H1 (cell line): ENCODE data around the gene SEC24C. TPM values are rescaled to one million over a fixed set of nuclear protein-coding genes. Genes with fewer than 3 reads are reported as not detected.

Source experiments
- CTCF ChIA-PET: fragments of 300-600 bp; sonication (Branson Sonifier 250); formaldehyde crosslinking; loops from one replicate; lab custom pipeline; 2021; ENCODE audit not compliant: partially characterized antibody; lab: Charles Lee
- POLR2A ChIA-PET: fragments of 300-600 bp; sonication (Branson Sonifier 250); formaldehyde crosslinking; loops from one replicate; lab custom pipeline; 2021; ENCODE audit warnings: inconsistent platforms; ENCODE audit not compliant: partially characterized antibody; lab: Charles Lee
- DNase-seq, 2 experiments: peaks; one replicate each; pipeline versions ENCODE4 v3.0.0 to v3.0.0-alpha.2; 2010 to 2022; ENCODE audit warnings: low spot score in 2 of 2, low read depth in 1 of 2, mixed read lengths in 1 of 2
- FAIRE-seq: peaks from 2 replicates; lab custom pipeline; 2011; peaks lifted over from hg19 to GRCh38; lab: Jason Lieb, UNC
- H2AFZ ChIP-seq: 2 replicates; pipeline ENCODE4 v1.8.1; 2012; ENCODE audit warnings: low read length, inconsistent platforms
- H2AK5ac ChIP-seq: 2 replicates; pipeline ENCODE4 v1.6.1; 2013; ENCODE audit warnings: low read depth, low read length
- H2BK120ac ChIP-seq: replicated peaks from 2 replicates; pipeline ENCODE3; 2013; ENCODE audit warnings: low read depth, low read length, inconsistent platforms
- H2BK12ac ChIP-seq: 2 replicates; pipeline ENCODE4 v1.6.1; 2013; ENCODE audit warnings: low read depth, low read length
- H2BK15ac ChIP-seq: 2 replicates; pipeline ENCODE4 v1.6.1; 2013; ENCODE audit warnings: low read length
- H2BK20ac ChIP-seq: 2 replicates; pipeline ENCODE4 v1.6.1; 2013; ENCODE audit warnings: low read length
- H2BK5ac ChIP-seq: 2 replicates; pipeline ENCODE4 v1.6.1; 2013; ENCODE audit warnings: low read depth, low read length
- H3K14ac ChIP-seq: 2 replicates; pipeline ENCODE4 v1.6.1; 2013; ENCODE audit warnings: inconsistent platforms; ENCODE audit not compliant: insufficient read length
- H3K18ac ChIP-seq: 2 replicates; pipeline ENCODE4 v1.6.1; 2013; ENCODE audit warnings: low read length; ENCODE audit errors: extremely low read depth
- H3K23ac ChIP-seq: 2 replicates; pipeline ENCODE4 v1.6.1; 2013; ENCODE audit warnings: inconsistent platforms; ENCODE audit not compliant: insufficient read length
- H3K23me2 ChIP-seq: 2 replicates; pipeline ENCODE4 v1.6.1; 2013; ENCODE audit warnings: low read depth, low read length
- H3K27ac ChIP-seq: 2 replicates; pipeline ENCODE4 v1.6.1; 2011; ENCODE audit warnings: low read depth, low read length, inconsistent platforms
- H3K27me3 ChIP-seq, 4 experiments: replicated peaks in 1 of 4; 1 replicate in 1 of 4; 2 replicates in 3 of 4; pipeline versions ENCODE4 v1.6.1 to v1.8.1; 2011 to 2013; ENCODE audit warnings: low read length in 3 of 4, mild to moderate bottlenecking in 3 of 4, inconsistent platforms in 2 of 4, mixed read lengths in 2 of 4, moderate library complexity in 1 of 4; ENCODE audit not compliant: control insufficient read depth in 3 of 4, insufficient read depth in 3 of 4; ENCODE audit errors: extremely low read depth in 1 of 4
- H3K36me3 ChIP-seq, 4 experiments: 2 replicates each; pipeline versions ENCODE4 v1.6.1 to v1.8.1; 2011 to 2013; ENCODE audit warnings: mild to moderate bottlenecking in 4 of 4, low read length in 3 of 4, moderate library complexity in 2 of 4, control low read depth in 1 of 4, inconsistent platforms in 1 of 4; ENCODE audit not compliant: insufficient read depth in 4 of 4, control insufficient read depth in 2 of 4
- H3K4ac ChIP-seq: replicated peaks from 2 replicates; pipeline ENCODE3; 2013; ENCODE audit warnings: low read length, low read depth, mixed read lengths, inconsistent platforms; ENCODE audit not compliant: insufficient read length
- H3K4me1 ChIP-seq, 4 experiments: replicated peaks in 1 of 4; 1 replicate in 1 of 4; 2 replicates in 3 of 4; pipeline versions ENCODE4 v1.6.1 to v1.8.1; 2011 to 2013; ENCODE audit warnings: low read length in 3 of 4, inconsistent platforms in 2 of 4, mixed read lengths in 1 of 4; ENCODE audit not compliant: insufficient read depth in 4 of 4, control insufficient read depth in 3 of 4
- H3K4me2 ChIP-seq, 2 experiments: 2 replicates each; pipeline versions ENCODE4 v1.6.1 to v1.8.1; 2011 to 2013; ENCODE audit warnings: low read depth in 2 of 2, low read length in 2 of 2, control low read depth in 1 of 2, inconsistent platforms in 1 of 2, mild to moderate bottlenecking in 1 of 2; ENCODE audit not compliant: insufficient read depth in 1 of 2
- H3K4me3 ChIP-seq, 4 experiments: fragments of 200-600, 300-600 bp in 1 of 4; sonication (generic), shearing (Covaris generic), sonication (Bioruptor Twin) in 1 of 4; 2 replicates each; pipeline versions ENCODE4 v1.5.1 to v1.8.1; 2011 to 2016; ENCODE audit warnings: low read length in 4 of 4, low read depth in 3 of 4, control low read depth in 2 of 4, inconsistent platforms in 2 of 4, mild to moderate bottlenecking in 2 of 4, mixed read lengths in 1 of 4, moderate library complexity in 1 of 4; ENCODE audit not compliant: insufficient read depth in 2 of 4; ENCODE audit errors: extremely low read depth in 1 of 4
- H3K56ac ChIP-seq: replicated peaks from 2 replicates; pipeline ENCODE3; 2013; ENCODE audit warnings: low read depth, mild to moderate bottlenecking, mixed read lengths, low read length, inconsistent platforms; ENCODE audit not compliant: insufficient read length
- H3K79me1 ChIP-seq: 2 replicates; pipeline ENCODE4 v1.6.1; 2013; ENCODE audit warnings: low read depth, low read length, control low read depth
- H3K79me2 ChIP-seq, 2 experiments: 2 replicates each; pipeline versions ENCODE4 v1.6.1 to v1.8.1; 2012 to 2013; ENCODE audit warnings: low read length in 2 of 2, mild to moderate bottlenecking in 2 of 2, inconsistent platforms in 1 of 2; ENCODE audit not compliant: insufficient read depth in 2 of 2, control insufficient read depth in 1 of 2
- H3K9ac ChIP-seq, 4 experiments: replicated peaks in 1 of 4; 1 replicate in 1 of 4; 2 replicates in 3 of 4; pipeline versions ENCODE4 v1.6.1 to v1.8.1; 2011 to 2013; ENCODE audit warnings: low read depth in 3 of 4, low read length in 3 of 4, control low read depth in 2 of 4, mild to moderate bottlenecking in 2 of 4, moderate library complexity in 2 of 4, inconsistent platforms in 1 of 4; ENCODE audit errors: extremely low read depth in 1 of 4
- H3K9me3 ChIP-seq, 2 experiments: 2 replicates each; pipeline versions ENCODE4 v1.6.1 to v1.8.1; 2012 to 2013; ENCODE audit warnings: mild to moderate bottlenecking in 2 of 2, moderate library complexity in 2 of 2, control low read depth in 1 of 2, inconsistent platforms in 1 of 2, low read depth in 1 of 2, low read length in 1 of 2, mixed read lengths in 1 of 2; ENCODE audit not compliant: insufficient read depth in 2 of 2
- H4K20me1 ChIP-seq, 2 experiments: replicated peaks in 1 of 2; 2 replicates each; pipeline versions ENCODE3 to v1.8.1; 2011 to 2013; ENCODE audit warnings: inconsistent platforms in 2 of 2, low read length in 2 of 2, mild to moderate bottlenecking in 1 of 2; ENCODE audit not compliant: insufficient read depth in 2 of 2, control insufficient read depth in 1 of 2
- H4K5ac ChIP-seq: 2 replicates; pipeline ENCODE4 v1.6.1; 2013; ENCODE audit warnings: low read length, low read depth, mixed read lengths, inconsistent platforms; ENCODE audit not compliant: insufficient read length
- H4K8ac ChIP-seq: 2 replicates; pipeline ENCODE4 v1.8.0; 2013; ENCODE audit warnings: mild to moderate bottlenecking, moderate library complexity, low read length, inconsistent platforms; ENCODE audit not compliant: insufficient read depth; ENCODE audit errors: extremely low read depth
- H4K91ac ChIP-seq: replicated peaks from 2 replicates; pipeline ENCODE3; 2013; ENCODE audit warnings: low read length, mixed read lengths, inconsistent platforms; ENCODE audit not compliant: insufficient read length
- KDM5A ChIP-seq: fragments of 200-600 bp; IDR thresholded peaks from 2 replicates; pipeline ENCODE4 v1.7.1; 2012; ENCODE audit warnings: mild to moderate bottlenecking, low read length, inconsistent platforms, mixed read lengths
- WGBS, 2 experiments: shearing (Covaris generic) in 1 of 2; methylation state at CpG; one replicate each; pipeline versions ENCODE4 v1.1.6 to v1.1.7; 2013 to 2015; ENCODE audit warnings: low lambda C conversion rate in 2 of 2, mixed read lengths in 2 of 2, inconsistent platforms in 1 of 2, low coverage in 1 of 2, missing lambda C conversion rate in 1 of 2; ENCODE audit not compliant: insufficient replicate concordance in 2 of 2, insufficient coverage in 1 of 2, insufficient read length in 1 of 2; ENCODE audit errors: extremely low coverage in 1 of 2, missing lambda C conversion rate in 1 of 2; 5-methylcytosine and 5-hydroxymethylcytosine counted together
- polyA plus RNA-seq, 7 experiments: library from polyadenylated mRNA; depleted of rRNA in 3 of 7; stranded (reverse) in 5 of 7; unstranded in 2 of 7; fragments of >200 nt in 5 of 7; fragments of 200-250 nt in 2 of 7; gene quantifications; 1 replicate in 5 of 7; 2 replicates in 1 of 7; 4 replicates in 1 of 7; pipeline versions ENCODE4 v1.2.1 to v1.2.3, GENCODE V29; 2011 to 2013; ENCODE audit warnings: missing spikeins in 2 of 7, mixed read lengths in 2 of 7
- total RNA-seq: library from RNA; stranded (reverse); fragmentation: NEBNext Ultra II Directional; extraction: Animal tissue kit (Norgen Biotek cat#: 25700); gene quantifications from 2 replicates; pipeline ENCODE4 v1.2.1, GENCODE V29; 2021
- TF ChIP-seq, protein P1 (sequence below), 3 experiments: IDR thresholded peaks; 1 replicate in 2 of 3; 2 replicates in 1 of 3; pipeline versions ENCODE4 v1.5.1 to v1.6.1; 2011; ENCODE audit warnings: low read length in 3 of 3, mild to moderate bottlenecking in 3 of 3, inconsistent platforms in 2 of 3, low read depth in 1 of 3, moderate library complexity in 1 of 3; ENCODE audit not compliant: insufficient read depth in 1 of 3; ENCODE audit errors: control extremely low read depth in 1 of 3

SEC24C gene
- total and polyA plus RNA-seq, 2 of the 8 experiments (the other 6 are each of a cell fraction or from before 2014, with no cell fraction given), result 63.2 to 67.4 TPM

GRCh38 chr10:73818402-73818801 lies 74.2 kb downstream of the SEC24C start:
- H3K79me2 ChIP-seq, result no peaks in the 10 kb centered on the region
- DNase-seq (peak in 1 of 2 experiments; percentile 54), FAIRE-seq (no peak)
- H2BK15ac ChIP-seq, result no peak overlapping the region
- POLR2A ChIA-PET, result interaction anchor here (1.2 to 2.4 kb wide), 3 partner anchors 12 to 46 kb away, joined by 3 to 9 read pairs (median 7); a partner anchor contains a TSS
- H2BK5ac ChIP-seq, result no peak overlapping the region; the same call in 1 of the 2 replicates
- H4K8ac ChIP-seq, result peak overlapping the region; percentile 31; the same call in 1 of the 2 replicates
- H4K20me1 ChIP-seq, result peaks cover 0 to 4% of the 10 kb centered on the region in 2 experiments
- no peaks in the 10 kb centered on the region; a peak in 1 of 7 replicates for H3K27me3 ChIP-seq
- H3K18ac ChIP-seq, result no peak overlapping the region
- no peak overlapping the region for H2AK5ac ChIP-seq
- peaks cover 3 to 22% (median 9%) of the 10 kb centered on the region in 4 experiments; a peak in 6 of 8 replicates for H3K36me3 ChIP-seq
- no peaks in the 10 kb centered on the region for H3K79me1 ChIP-seq
- 89% methylated on average over 10 of the region's 10 CpGs; no CpG with 5 or more reads in 1 of the 2 experiments for WGBS, 2 experiments
- no peak overlapping the region for H3K4me3 ChIP-seq
- no peak overlapping the region for H3K14ac ChIP-seq
- no peak overlapping the region for H3K56ac ChIP-seq
- H3K9ac ChIP-seq, result no peak overlapping the region; a peak in 1 of 7 replicates
- H2BK120ac ChIP-seq, result no peak overlapping the region
- no peaks in the 10 kb centered on the region for H3K4me1 ChIP-seq
- no peak overlapping the region for H2AFZ ChIP-seq
- H3K23ac ChIP-seq, result no peak overlapping the region
- no peak overlapping the region for H3K27ac ChIP-seq
- no peak overlapping the region for H3K4me2 ChIP-seq
- H2BK12ac ChIP-seq, result no peak overlapping the region
- H3K23me2 ChIP-seq, result no peaks in the 10 kb centered on the region
- no peak for TF ChIP-seq KDM5A
- TF ChIP-seq, protein P1, sequence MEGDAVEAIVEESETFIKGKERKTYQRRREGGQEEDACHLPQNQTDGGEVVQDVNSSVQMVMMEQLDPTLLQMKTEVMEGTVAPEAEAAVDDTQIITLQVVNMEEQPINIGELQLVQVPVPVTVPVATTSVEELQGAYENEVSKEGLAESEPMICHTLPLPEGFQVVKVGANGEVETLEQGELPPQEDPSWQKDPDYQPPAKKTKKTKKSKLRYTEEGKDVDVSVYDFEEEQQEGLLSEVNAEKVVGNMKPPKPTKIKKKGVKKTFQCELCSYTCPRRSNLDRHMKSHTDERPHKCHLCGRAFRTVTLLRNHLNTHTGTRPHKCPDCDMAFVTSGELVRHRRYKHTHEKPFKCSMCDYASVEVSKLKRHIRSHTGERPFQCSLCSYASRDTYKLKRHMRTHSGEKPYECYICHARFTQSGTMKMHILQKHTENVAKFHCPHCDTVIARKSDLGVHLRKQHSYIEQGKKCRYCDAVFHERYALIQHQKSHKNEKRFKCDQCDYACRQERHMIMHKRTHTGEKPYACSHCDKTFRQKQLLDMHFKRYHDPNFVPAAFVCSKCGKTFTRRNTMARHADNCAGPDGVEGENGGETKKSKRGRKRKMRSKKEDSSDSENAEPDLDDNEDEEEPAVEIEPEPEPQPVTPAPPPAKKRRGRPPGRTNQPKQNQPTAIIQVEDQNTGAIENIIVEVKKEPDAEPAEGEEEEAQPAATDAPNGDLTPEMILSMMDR (IDR thresholded peaks at IDR 0.05; ENCODE audit: control extremely low read depth in 1 of 3, insufficient read depth in 1 of 3, low read depth in 1 of 3, low read length in 3 of 3), result peak; percentile 2 to 40 (median 31); a peak in 3 of 4 replicates
- CTCF ChIA-PET, result interaction anchor here (0.5 to 16.0 kb wide), 13 partner anchors 9 to 285 kb away, joined by 3 to 209 read pairs (median 3); partner anchors contain the start of gene CHCHD1
- H2BK20ac ChIP-seq, result no peak overlapping the region
- no peaks in the 10 kb centered on the region for H3K9me3 ChIP-seq
- no peak overlapping the region for H4K5ac ChIP-seq
- no peak overlapping the region for H3K4ac ChIP-seq
- no peak overlapping the region for H4K91ac ChIP-seq
